Stimulated activated naive B cell treated with anti-CD40 and anti-IgM and Interleukin-4, amounts not matched to agents 10 μg/mL and 1 μg/mL and 100 μg/mL, for 72 hours (primary cell): ENCODE measurements around the gene KRT13.

Experiments
- ATAC-seq, 2 donors: fragments of 150-1000 bp; cut with Tn5 transposase; replicated peaks; 2 replicates each; pipeline ENCODE4 v1.10.0; 2021; ENCODE audit warnings: moderate library complexity in 1 of 2
- DNase-seq: peaks from one replicate; pipeline ENCODE4 v3.0.0; 2021
- H3K27ac Mint-ChIP-seq: one replicate; pipeline ENCODE4 v1.8.0; 2022; ENCODE audit warnings: mild to moderate bottlenecking, mixed read lengths
- H3K27me3 Mint-ChIP-seq, 2 donors: one replicate each; pipeline ENCODE4 v1.8.0; 2022; ENCODE audit warnings: mixed read lengths in 2 of 2
- H3K36me3 Mint-ChIP-seq, 2 donors: one replicate each; pipeline ENCODE4 v1.8.0; 2022; ENCODE audit warnings: mixed read lengths in 2 of 2, mild to moderate bottlenecking in 1 of 2
- H3K4me1 Mint-ChIP-seq, 2 donors: one replicate each; pipeline ENCODE4 v1.8.0; 2022; ENCODE audit warnings: mixed read lengths in 2 of 2, mild to moderate bottlenecking in 1 of 2
- H3K4me3 Mint-ChIP-seq, 2 donors: one replicate each; pipeline ENCODE4 v1.8.0; 2022; ENCODE audit warnings: mild to moderate bottlenecking in 2 of 2, mixed read lengths in 2 of 2, moderate library complexity in 1 of 2
- H3K9me3 Mint-ChIP-seq, 2 donors: one replicate each; pipeline ENCODE4 v1.8.0; 2022; ENCODE audit warnings: mixed read lengths in 2 of 2, mild to moderate bottlenecking in 1 of 2

Gene KRT13

GRCh38 chr17:41532947-41533570 is 27.6 kb upstream of the KRT13 start:
- H3K4me3 Mint-ChIP-seq: no peak overlapping the region
- no peak for DNase-seq
- H3K4me1 Mint-ChIP-seq: peaks cover 6% of the 10 kb centered on the region in 2 donors
- no peaks in the 10 kb centered on the region for H3K36me3 Mint-ChIP-seq
- H3K9me3 Mint-ChIP-seq: no peaks in the 10 kb centered on the region
- H3K27me3 Mint-ChIP-seq: peaks cover 80 to 86% of the 10 kb centered on the region in 2 donors
- no peak overlapping the region for H3K27ac Mint-ChIP-seq
- no peak for ATAC-seq

GRCh38 chr17:41531993-41532392 is 26.6 kb upstream of the KRT13 start:
- ATAC-seq: no peak
- no peak for DNase-seq
- H3K9me3 Mint-ChIP-seq: no peaks in the 10 kb centered on the region
- no peak overlapping the region for H3K4me3 Mint-ChIP-seq
- H3K4me1 Mint-ChIP-seq: peaks cover 13 to 17% of the 10 kb centered on the region in 2 donors
- H3K36me3 Mint-ChIP-seq: no peaks in the 10 kb centered on the region
- H3K27ac Mint-ChIP-seq: no peak overlapping the region
- H3K27me3 Mint-ChIP-seq: peaks cover 80 to 87% of the 10 kb centered on the region in 2 donors

- ATAC-seq (no peak), DNase-seq (no peak)
- no peak overlapping the region for H3K27ac Mint-ChIP-seq
- peaks cover 14 to 20% of the 10 kb centered on the region in 2 donors for H3K4me1 Mint-ChIP-seq
- H3K9me3 Mint-ChIP-seq: no peaks in the 10 kb centered on the region
- H3K27me3 Mint-ChIP-seq: peaks cover 74 to 86% of the 10 kb centered on the region in 2 donors
- H3K36me3 Mint-ChIP-seq: no peaks in the 10 kb centered on the region
- H3K4me3 Mint-ChIP-seq: no peak overlapping the region
Observed at GRCh38 chr17:41530062-41531048, 24.9 kb upstream of the KRT13 start.

- peaks cover 76 to 84% of the 10 kb centered on the region in 2 donors for H3K27me3 Mint-ChIP-seq
- ATAC-seq (no peak), DNase-seq (no peak)
- H3K36me3 Mint-ChIP-seq: no peaks in the 10 kb centered on the region
- H3K4me1 Mint-ChIP-seq: peaks cover 14 to 20% of the 10 kb centered on the region in 2 donors
- H3K4me3 Mint-ChIP-seq: no peak overlapping the region
- no peaks in the 10 kb centered on the region for H3K9me3 Mint-ChIP-seq
- no peak overlapping the region for H3K27ac Mint-ChIP-seq
Observed at GRCh38 chr17:41529491-41529915, 24.1 kb upstream of the KRT13 start.

GRCh38 chr17:41528959-41529353 is 23.5 kb upstream of the KRT13 start:
- Mint-ChIP-seq H3K36me3 (no peaks in the 10 kb centered on the region), H3K27me3 (peaks cover 79 to 85% of the 10 kb centered on the region in 2 donors), H3K9me3 (no peaks in the 10 kb centered on the region), H3K27ac (no peak overlapping the region), H3K4me3 (no peak overlapping the region), H3K4me1 (peaks cover 14 to 20% of the 10 kb centered on the region in 2 donors)
- DNase-seq (no peak), ATAC-seq (no peak)

GRCh38 chr17:41527063-41528023 is 21.9 kb upstream of the KRT13 start:
- Mint-ChIP-seq H3K9me3 (no peaks in the 10 kb centered on the region), H3K27me3 (peaks cover 64 to 81% of the 10 kb centered on the region in 2 donors), H3K4me3 (peak overlapping the region; percentile 41 to 51), H3K4me1 (peaks cover 14 to 20% of the 10 kb centered on the region in 2 donors), H3K36me3 (no peaks in the 10 kb centered on the region), H3K27ac (no peak overlapping the region)
- ATAC-seq (peak in 1 of 2 donors; percentile 36), DNase-seq (no peak)

- H3K27ac Mint-ChIP-seq: no peak overlapping the region
- DNase-seq (no peak), ATAC-seq (no peak)
- H3K9me3 Mint-ChIP-seq: no peaks in the 10 kb centered on the region
- H3K4me3 Mint-ChIP-seq: no peak overlapping the region
- H3K4me1 Mint-ChIP-seq: peaks cover 13 to 20% of the 10 kb centered on the region in 2 donors
- no peaks in the 10 kb centered on the region for H3K36me3 Mint-ChIP-seq
- H3K27me3 Mint-ChIP-seq: peaks cover 39 to 66% of the 10 kb centered on the region in 2 donors
Observed at GRCh38 chr17:41524261-41524660, 18.8 kb upstream of the KRT13 start.

- DNase-seq: no peak
Observed at GRCh38 chr17:41523787-41524186, 18.4 kb upstream of the KRT13 start.

GRCh38 chr17:41523225-41523593 is 17.8 kb upstream of the KRT13 start:
- Mint-ChIP-seq H3K27me3 (peaks cover 37 to 66% of the 10 kb centered on the region in 2 donors), H3K9me3 (no peaks in the 10 kb centered on the region), H3K4me3 (no peak overlapping the region), H3K36me3 (no peaks in the 10 kb centered on the region), H3K27ac (no peak overlapping the region), H3K4me1 (peaks cover 8 to 15% of the 10 kb centered on the region in 2 donors)
- no peak for DNase-seq
- no peak for ATAC-seq

More at GRCh38 chr17:41523787-41524186, 18.4 kb upstream of the KRT13 start:
- Mint-ChIP-seq H3K4me3 (no peak overlapping the region), H3K9me3 (no peaks in the 10 kb centered on the region), H3K4me1 (peaks cover 10 to 20% of the 10 kb centered on the region in 2 donors), H3K27ac (no peak overlapping the region), H3K36me3 (no peaks in the 10 kb centered on the region), H3K27me3 (peaks cover 38 to 66% of the 10 kb centered on the region in 2 donors)
- ATAC-seq: no peak

- H3K27ac Mint-ChIP-seq: no peak overlapping the region
- no peak overlapping the region for H3K4me3 Mint-ChIP-seq
- no peak for DNase-seq
- peaks cover 34 to 61% of the 10 kb centered on the region in 2 donors for H3K27me3 Mint-ChIP-seq
- ATAC-seq: no peak
- no peaks in the 10 kb centered on the region for H3K9me3 Mint-ChIP-seq
- peaks cover 7 to 9% of the 10 kb centered on the region in 2 donors for H3K4me1 Mint-ChIP-seq
- H3K36me3 Mint-ChIP-seq: no peaks in the 10 kb centered on the region
Observed at GRCh38 chr17:41522301-41523224, 17.2 kb upstream of the KRT13 start.

- no peak overlapping the region for H3K27ac Mint-ChIP-seq
- ATAC-seq (no peak), DNase-seq (no peak)
- H3K27me3 Mint-ChIP-seq: peaks cover 31 to 60% of the 10 kb centered on the region in 2 donors
- no peak overlapping the region for H3K4me3 Mint-ChIP-seq
- H3K4me1 Mint-ChIP-seq: peaks cover 0 to under 1% of the 10 kb centered on the region in 2 donors
- H3K9me3 Mint-ChIP-seq: no peaks in the 10 kb centered on the region
- H3K36me3 Mint-ChIP-seq: no peaks in the 10 kb centered on the region
Observed at GRCh38 chr17:41521574-41522261, 16.3 kb upstream of the KRT13 start.

- H3K4me1 Mint-ChIP-seq: no peaks in the 10 kb centered on the region
- H3K36me3 Mint-ChIP-seq: no peaks in the 10 kb centered on the region
- H3K4me3 Mint-ChIP-seq: no peak overlapping the region
- H3K27ac Mint-ChIP-seq: no peak overlapping the region
- no peaks in the 10 kb centered on the region for H3K9me3 Mint-ChIP-seq
- DNase-seq (no peak), ATAC-seq (no peak)
- H3K27me3 Mint-ChIP-seq: peaks cover 34 to 65% of the 10 kb centered on the region in 2 donors
Observed at GRCh38 chr17:41520821-41521521, 15.6 kb upstream of the KRT13 start.
